GM12874 (cell line): Measurements from ENCODE around the gene SDK1.

Experiments used
- TF ChIP-seq, protein P1 (sequence below): IDR thresholded peaks from 2 replicates; pipeline ENCODE4 v1.5.1; 2011; ENCODE audit warnings: low read depth, mild to moderate bottlenecking, control low read depth, low read length, moderate library complexity; ENCODE audit not compliant: insufficient read depth

Gene SDK1

DNA sequence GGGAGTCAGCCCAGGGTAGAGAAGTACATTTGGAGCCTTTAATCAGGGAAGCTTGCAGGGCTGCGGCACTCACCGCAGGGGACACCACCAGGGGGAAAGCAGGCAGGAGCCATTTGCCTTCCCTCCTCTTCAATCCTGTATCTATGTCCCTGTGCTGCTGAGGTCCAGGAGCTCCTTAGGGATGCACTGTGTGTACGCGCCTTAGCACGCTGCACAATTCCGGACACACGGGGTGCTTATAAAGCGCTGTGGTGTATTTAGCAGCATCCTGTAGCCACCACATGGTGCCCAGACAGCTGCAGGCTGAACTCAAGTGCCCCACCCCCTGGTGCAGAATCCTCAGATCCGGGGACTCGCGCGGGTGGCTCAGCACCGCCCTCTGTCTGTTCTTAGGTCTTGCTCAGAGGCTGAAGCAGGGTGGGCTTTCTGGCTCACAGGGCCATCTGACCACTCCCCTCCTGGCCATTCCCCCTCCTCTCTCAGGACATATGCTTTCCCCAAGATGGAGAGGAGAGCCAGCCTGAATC is 421.4 kb downstream of the SDK1 start:
- TF ChIP-seq, protein P1, sequence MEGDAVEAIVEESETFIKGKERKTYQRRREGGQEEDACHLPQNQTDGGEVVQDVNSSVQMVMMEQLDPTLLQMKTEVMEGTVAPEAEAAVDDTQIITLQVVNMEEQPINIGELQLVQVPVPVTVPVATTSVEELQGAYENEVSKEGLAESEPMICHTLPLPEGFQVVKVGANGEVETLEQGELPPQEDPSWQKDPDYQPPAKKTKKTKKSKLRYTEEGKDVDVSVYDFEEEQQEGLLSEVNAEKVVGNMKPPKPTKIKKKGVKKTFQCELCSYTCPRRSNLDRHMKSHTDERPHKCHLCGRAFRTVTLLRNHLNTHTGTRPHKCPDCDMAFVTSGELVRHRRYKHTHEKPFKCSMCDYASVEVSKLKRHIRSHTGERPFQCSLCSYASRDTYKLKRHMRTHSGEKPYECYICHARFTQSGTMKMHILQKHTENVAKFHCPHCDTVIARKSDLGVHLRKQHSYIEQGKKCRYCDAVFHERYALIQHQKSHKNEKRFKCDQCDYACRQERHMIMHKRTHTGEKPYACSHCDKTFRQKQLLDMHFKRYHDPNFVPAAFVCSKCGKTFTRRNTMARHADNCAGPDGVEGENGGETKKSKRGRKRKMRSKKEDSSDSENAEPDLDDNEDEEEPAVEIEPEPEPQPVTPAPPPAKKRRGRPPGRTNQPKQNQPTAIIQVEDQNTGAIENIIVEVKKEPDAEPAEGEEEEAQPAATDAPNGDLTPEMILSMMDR: no peak

DNA sequence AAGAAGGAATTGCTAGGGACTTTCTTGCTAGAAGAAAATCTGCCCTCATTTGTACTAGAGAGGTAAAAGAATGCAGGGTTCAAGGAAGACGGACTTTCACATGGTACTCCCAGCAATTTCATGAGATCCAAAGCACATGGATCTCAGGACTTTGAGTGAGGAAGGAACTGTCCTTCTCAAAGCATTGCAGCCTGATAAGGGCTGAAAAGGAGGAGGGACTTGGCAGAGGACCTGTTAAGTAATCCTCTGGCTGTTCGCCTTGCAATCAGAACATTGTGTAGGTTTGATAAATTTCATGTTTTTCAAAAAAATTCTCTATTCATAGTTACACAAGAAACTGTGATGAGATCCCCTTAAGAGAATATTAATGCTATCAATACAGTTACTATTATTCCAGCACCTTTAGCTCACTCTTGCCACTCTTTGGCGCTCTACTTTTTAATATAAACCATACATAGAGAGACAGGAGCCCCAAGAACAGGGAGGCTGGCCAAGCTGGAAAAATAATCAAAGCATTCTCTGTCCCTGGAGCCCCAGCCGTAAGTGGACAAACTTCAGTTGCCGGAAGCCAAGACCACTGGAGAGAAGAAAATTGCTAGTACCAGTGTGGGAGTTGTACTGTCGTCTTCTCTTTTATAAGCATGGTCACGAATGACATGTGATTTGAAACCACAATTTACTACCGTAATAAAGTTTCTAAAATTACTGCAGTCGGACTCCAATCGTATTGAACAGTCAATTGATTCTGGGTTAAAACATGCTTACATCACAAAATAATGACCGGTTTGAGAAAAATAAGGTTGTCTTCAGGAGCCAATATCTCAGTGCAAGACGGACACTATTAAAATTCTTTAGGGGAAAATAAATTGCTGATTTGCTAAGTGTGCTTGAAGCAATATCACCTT is 424.4 kb downstream of the SDK1 start:
- TF ChIP-seq, protein P1: no peak

DNA sequence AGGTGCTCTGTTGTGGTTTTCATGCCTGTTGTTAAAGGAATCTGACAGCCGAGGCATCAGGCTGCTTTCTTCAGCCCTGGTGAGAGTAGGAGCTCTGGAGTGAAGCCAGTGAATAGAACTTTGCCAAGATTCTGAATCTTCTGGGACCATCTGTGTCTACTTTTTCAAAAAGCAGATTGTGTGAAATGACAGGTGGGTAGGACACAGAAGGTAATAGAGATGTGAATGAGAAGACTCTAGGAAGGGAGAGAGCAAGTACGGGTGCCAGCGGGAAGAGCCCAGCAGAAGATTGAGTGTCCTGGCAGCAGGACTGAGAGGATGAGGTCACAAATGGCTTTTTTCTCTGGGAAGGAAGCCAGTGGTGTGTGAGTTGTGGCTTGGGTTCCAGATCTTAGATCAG is 429.2 kb downstream of the SDK1 start:
- TF ChIP-seq, protein P1: no peak

DNA sequence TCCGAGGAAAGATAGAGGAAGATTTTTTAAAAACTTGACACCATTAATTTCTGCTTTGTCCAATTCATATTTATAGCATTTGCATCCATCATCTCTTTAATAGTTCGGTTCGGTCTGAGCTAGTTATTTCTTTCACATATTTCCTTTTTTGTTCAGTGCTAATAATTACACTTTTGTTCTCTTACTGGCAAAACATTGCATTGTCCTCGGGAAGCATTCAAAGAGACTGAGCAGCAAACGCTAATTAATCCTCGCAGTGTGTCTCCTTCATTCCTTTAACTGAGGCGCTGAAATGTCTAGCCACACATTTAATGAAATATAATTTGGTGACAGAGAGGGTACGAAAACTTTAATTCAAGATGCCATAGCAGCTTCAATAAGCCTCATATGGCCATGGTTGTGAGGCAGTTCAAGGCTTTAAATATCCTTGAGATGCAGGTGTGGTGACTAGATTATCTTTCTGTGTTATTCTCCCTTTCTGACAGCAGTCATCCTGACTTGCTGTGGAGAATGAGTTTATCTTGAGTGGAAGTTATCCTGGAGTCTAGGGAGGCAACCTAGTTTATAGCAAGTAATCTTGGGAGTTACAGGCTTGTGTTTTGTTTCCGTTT is 431.4 kb downstream of the SDK1 start:
- TF ChIP-seq, protein P1: no peak

DNA sequence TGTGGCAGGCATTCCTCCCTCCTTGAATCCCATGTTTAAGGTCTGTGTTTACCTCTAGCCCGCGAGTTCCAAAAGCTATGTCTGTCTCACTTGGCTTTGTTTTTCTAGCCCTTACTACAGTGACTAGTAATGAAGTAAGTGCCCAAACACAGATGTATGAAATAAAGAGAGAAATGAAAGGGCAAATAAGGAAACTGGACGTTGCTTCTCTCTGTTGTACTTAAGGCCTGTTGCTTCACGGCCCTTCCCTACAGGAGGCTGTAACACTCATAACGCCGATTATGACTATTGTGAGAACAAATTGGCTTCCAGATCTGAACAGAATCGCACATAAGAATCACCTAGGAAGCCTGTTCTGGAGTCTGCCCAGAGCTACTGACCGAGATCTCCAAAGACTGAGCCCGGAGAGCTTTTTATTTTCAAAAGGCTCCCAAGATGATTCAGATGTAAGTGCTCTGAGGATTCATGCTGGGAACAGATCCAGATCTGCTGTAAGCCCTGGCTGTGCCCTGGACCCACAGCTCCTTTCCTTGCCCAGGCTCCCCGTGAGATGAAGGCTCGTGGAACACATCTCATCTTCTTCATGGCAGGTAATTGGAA is 432.6 kb downstream of the SDK1 start:
- TF ChIP-seq, protein P1: no peak

DNA sequence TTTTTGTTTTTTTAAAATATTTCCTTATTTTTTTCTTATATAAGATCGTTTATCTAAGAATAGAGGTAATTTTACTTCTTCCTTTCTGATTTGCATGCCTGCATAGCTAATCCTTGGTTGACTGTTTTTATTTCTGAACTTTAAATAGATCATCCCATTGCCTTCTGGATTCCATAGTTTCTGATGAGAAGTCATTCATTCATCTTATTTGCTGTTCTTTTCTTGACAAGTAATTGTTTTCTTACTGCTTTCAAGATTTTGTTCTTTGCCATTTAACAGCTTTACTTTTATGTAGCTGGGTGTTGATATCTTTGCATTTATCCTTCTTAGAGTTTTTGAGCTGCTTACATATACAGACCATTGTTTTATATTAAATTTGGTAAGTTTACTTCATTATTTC is 437.9 kb downstream of the SDK1 start:
- TF ChIP-seq, protein P1: no peak

DNA sequence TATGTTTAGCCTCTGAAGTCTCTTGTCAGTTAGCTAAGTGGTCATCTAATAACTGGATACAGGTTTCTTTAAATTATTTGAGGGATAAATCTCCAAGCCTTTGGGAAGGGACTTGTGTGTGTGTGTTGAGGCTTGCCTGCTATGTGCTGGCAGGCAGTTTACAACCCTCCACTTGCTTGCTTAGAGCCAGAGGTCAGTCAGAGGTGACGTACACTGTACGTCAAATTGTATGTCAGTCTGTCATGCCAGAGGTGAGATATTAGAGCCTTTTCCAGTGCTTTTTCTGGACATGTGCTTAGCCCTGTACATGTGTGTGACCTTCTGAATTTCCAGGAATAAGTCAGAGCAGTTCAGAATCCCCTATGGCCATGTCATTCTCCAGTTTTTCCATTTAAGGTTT is 438.9 kb downstream of the SDK1 start:
- TF ChIP-seq, protein P1: no peak
